HG02759 (cell line): ENCODE data around the gene CLDN15.
A peak's percentile ranks its signal among the peaks of the same experiment; 100 is the strongest.

Experiments used
- ATAC-seq: cut with Tn5 transposase; IDR thresholded peaks from one replicate; pipeline ENCODE4 v1.9.1; 2021; ENCODE audit warnings: mild to moderate bottlenecking, moderate library complexity; ENCODE audit not compliant: unreplicated experiment

The CLDN15 gene

DNA sequence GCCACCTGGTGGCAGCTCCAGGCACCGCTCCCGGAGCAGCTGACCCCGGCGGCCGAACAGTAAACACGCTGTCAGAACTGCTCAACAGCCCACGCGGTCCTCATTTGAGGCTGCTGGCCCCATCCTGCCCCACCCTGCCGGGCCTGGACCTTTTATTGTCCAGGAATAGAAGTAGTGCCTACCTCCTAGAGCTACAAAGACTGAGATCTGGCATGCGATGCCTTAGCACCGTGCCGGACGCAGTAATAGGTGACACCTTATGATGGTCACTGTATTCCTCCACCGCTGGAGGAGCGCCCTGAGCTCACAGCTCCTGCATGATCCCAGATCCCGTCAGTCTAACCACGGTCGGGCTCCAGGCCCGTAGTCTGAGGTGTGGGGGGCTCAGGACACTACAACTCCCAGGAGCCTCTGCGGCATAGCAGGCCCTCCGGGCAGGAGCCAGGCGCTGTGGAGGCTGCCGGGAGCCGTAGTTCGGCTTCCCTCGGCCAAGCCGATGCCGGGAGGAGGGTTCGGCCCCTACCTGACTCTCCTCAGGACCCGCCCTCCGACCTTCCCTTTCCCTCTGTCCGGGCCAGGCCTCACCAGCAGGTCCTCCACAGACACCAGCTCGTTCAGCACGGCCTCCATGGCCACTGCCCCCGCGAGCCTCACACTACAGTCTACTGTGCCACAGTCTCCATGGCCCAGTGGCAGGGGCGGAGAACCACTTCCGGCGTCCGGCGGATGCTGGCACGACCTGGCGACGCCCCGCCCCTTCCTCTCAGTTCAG lies 7.0 kb upstream of the CLDN15 start, which contains the start of gene FIS1:
TSS of gene FIS1 (minus strand) at position 707 of the 772 bp plus-strand sequence. CDS start at position 630, 77 bp downstream.
- ATAC-seq = peak; percentile 94

- ATAC-seq = no peak
Observed at GRCh38 chr7:101243646-101244374, 6.2 kb upstream of the CLDN15 start.

DNA sequence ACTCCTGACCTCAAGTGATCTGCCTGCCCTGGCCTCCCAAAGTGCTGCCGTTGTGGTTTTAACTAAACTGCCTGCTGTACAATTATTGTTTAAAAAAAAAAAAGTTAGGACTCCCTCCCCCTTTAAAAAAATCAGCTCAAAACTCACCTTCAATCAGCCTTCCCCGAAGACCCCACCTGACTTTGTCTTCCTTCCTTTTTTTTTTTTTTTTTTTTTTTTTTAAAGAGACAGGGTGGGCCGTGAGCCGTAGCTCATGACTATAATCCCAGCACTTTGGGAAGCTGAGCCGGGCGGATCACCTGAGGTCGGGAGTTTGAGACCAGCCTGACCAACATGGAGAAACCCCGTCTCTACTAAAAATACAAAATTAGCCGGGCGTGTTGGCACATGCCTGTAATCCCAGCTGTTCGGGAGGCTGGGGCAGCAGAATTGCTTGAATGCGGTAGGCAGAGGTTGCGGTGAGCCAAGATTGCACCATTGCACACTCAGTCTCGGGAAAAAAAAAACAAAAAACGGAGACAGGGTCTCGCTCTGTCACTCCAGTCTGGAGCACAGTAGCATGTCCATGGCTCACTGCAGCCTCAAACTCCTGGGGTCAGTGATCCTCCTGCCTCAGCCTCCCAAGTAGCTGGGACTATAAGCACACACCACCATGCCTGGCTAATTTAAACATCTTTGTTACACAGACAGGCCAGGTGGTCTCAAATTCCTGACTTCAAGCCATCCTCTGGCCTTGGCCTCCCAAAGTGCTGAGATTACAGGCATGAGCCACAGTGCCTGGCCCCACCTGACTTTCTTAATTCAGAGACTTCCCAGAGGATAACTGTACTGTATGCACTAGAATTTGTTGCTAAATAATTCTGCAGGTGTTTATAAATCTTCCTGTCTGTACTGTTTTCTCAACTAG lies 4.1 kb upstream of the CLDN15 start:
- ATAC-seq = no peak

GRCh38 chr7:101241015-101241363 lies 3.4 kb upstream of the CLDN15 start:
- no peak for ATAC-seq

GRCh38 chr7:101240226-101241014 lies 2.8 kb upstream of the CLDN15 start:
- ATAC-seq = no peak

DNA sequence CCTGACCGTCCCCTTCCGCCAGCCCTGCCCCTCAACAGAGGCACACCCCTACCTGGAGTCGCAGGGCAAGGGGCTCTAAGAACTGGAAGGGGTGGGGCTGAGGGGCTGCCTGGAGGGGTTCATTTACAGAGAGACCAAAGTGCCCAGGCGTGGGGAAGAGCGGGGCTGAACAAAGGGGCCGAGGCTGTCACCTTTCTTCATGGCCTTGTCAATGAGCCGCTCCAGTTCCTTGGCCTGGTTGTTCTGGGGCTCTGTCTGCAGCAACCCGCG lies 2.3 kb upstream of the CLDN15 start:
- ATAC-seq = no peak

DNA sequence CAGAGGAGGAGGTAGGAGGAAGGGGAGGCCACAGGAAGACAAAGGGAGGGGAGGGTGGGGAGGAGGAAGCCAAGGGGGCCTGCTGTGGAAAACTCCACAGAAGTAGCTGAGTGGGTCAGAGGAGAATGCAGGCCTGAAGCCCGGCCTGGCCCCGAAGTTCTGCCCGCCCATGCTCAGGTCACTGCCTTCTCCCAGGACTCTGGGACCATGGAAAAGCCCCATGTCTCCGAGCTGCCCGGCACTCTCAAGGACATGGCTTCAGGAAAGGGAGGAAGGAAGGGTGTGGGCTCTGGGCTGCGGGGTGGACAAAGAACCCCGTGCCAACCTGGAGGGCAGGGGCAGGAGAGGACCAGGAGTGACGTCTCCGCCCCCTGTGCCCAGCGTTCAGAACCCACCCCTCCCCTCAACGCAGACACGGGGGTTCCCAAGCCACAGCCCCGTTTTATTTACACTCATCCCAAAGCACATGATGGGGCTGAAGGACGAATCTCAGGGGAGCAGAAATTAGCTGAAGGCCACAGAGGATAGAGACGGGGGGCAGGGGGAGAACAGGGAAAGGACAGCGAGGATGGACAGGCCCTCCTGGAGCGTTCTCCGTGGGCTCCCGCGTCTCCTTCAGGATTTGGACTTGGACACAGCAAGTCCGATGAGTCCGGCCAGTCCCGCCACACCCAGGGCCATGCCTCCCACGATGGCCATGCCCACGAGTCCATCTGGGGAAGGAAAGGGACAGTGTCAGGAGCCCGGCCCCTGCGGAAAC lies 1.8 kb upstream of the CLDN15 start:
- ATAC-seq = no peak

DNA sequence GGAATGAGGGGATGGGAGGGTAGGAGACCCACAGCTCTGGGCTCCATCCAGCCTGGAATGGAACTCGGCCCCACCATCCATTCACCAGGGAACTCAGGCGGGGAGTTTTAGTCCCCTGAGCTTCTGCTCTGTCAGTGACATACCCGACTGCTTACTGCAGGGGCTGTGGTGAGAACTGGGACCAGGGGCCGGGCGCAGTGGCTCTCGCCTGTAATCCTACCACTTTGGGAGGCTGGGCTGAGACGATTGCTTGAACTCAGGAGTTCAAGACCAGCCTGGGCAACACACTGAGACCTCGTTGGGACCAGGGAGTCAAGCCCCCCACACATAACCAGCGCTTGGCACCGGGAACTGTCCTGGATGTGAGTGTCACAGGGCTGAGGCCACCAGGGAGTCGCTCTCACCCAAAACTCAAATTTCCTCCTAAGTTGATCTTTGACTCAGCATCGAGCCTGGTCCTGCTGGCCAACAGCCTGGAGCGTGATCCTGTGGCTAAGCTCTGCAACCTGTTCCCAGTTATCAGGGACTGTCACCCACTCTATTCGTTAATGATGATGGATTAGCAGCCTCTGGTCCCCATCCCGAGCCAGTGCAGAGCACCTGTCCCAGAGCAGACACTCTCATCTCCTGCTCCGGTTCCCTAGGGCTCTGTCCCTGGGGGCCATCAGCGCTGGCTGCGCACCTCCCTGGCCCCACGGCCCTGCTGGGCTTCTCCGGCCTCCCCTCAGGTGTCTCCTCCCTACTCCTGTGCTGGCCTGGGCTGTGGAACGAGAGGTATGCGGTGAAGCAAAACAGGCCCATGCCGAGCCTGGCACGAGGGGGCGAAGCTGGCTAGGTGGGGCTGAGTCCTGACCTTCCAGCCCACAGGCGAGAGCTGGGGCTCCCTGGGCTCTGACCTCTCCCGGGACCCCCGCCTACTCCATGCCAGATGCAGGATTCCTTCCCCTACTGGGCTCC lies 902 bp upstream of the CLDN15 start:
- ATAC-seq = no peak

DNA sequence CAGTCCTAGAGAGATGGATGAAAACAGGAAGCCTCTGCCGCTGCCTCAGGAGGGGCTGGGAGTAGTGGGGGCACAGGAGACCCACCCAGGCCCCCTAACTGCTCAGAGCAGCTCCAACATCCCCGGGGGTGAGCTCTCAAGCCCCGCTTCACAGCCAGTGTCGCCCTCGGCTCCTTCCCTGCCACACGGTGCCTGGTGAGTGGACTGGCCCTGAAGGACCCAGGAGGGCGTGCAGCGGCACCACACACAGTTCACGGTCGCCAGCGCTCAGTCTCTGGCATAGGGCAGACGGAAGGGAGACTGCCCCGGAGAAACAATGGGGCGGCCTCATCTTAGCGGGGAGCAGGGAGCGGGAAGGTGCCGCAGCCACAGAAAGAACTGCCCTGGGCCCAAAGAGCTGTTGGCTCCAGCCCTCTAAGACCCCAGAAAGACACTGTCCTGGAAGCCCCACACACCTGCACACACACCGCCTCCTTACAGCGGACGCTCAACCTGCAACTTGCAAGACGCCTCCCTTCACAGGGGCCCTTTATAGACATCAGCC lies 1.2 kb downstream of the CLDN15 start:
- no peak for ATAC-seq

DNA sequence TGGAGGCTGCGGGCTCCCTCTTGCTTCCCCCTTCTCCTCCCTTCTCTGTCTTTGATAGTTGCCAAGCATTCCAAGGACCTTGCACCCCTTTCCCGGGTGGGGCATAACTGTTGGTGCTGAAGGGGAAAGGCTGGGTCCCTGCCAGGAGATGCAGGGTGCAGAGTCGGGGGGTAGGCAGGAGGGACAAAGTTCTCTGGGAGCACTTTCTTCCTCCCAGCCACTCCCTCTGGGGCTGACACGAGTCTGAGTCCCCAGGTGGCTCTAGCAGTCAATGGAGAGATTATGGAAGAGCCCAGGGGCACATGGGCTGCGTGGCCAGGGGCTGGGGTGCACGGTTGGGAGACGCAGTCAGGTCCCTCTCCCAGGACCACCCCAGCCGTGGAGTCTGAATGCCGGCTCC lies 2.1 kb downstream of the CLDN15 start:
- ATAC-seq = no peak

DNA sequence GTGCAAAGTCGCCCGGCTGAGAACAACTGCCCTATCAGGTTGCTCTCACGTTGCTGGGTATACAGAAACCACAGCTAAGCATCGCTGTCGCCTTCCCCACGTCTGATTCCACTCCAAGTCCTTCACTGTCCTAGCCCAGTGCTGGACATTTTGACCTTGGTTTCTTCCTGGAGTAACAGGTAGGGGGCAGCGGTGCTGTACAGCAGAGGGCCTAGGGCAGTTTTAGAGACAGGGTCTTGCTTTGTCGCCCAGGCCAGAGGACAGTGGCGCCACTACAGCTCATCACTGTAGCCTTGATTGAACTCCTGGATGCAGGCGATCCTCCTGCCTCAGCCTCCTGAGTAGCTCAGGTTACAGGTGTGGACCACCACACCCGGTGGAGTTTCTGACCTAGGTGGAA lies 2.6 kb downstream of the CLDN15 start:
- ATAC-seq = no peak

GRCh38 chr7:101234636-101235035 lies 3.0 kb downstream of the CLDN15 start:
- ATAC-seq = no peak

DNA sequence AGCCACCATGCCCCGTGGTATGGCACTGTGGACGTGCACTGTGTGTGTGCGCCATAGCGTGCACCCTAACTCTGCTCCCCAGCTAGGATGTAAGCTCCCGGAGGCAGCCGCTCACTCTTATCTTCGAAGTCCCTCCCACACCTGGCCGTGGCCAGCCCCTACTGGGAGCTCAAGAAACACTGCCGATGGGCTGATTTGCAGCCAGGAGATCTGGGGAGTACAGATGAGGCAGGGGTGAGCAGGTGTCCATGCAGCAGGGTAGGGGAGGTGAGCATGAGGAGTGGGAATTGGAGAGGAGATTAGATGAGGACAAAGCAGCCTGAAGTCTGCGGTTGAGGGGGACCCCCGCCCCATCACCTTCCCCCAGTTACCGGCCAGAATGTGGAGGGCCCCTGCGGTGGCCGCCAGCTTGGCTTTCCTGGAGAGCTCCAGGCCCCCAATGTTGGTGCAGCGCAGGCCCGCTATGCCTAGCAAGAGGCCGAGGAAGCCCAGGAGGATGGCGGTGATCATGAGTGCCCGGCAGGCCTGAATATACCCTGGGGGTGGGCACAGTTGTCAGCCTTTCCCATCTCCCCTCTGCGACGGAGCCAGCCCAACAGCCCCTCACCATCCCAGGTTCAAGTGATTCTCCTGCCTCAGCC lies 3.6 kb downstream of the CLDN15 start:
- ATAC-seq = no peak

GRCh38 chr7:101232141-101232850 lies 5.3 kb downstream of the CLDN15 start:
- no peak for ATAC-seq

GRCh38 chr7:101231644-101232043 lies 6.0 kb downstream of the CLDN15 start:
- ATAC-seq = no peak

- no peak for ATAC-seq
Observed at GRCh38 chr7:101226721-101227120, 10.9 kb downstream of the CLDN15 start.

DNA sequence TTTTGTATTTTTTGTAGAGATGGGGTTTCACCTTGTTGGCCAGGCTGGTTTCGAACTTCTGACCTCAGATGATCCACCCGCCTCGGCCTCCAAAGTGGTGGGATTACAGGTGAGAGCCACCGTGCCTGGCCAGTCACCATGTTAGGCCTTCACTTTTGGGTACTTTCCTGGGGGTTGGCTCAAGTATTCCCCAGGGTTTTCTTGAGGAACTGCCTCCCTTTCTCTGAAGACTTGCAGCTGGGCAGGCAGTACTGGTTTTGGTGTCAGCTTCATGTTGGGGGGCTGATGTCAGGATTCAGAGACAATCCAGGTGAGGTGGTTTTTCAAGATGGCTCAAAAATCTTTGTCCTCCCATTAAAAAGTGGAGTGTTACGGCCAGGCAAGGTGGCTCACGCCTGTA lies 12.0 kb downstream of the CLDN15 start:
- ATAC-seq = no peak

DNA sequence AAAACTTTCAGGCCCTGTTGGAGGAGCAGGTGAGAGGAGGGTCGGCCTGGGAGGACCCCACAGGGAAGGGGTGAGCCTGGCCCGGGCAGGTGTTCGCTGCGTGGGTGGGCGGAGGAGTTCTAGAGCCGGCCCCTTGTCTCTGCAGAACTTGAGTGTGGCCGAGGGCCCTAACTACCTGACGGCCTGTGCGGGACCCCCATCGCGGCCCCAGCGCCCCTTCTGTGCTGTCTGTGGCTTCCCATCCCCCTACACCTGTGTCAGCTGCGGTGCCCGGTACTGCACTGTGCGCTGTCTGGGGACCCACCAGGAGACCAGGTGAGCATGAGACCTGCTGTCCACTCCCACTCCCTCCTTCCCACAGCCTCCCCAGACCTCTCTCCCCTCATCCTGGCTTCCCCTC lies 14.1 kb downstream of the CLDN15 start:
- no peak for ATAC-seq
